Regular cardiac myocyte (primary cell): ENCODE measurements around the gene IL10. TPM values are rescaled to one million over a fixed set of nuclear protein-coding genes. Genes with fewer than 3 reads are reported as not detected.

Experiments used
- total RNA-seq: library from RNA; depleted of rRNA; stranded (reverse); fragments of >200 nt; gene quantifications from 2 replicates; pipeline ENCODE4 v1.2.3, GENCODE V29; 2014

IL10 gene
- total RNA-seq: not detected in 2 replicates

DNA sequence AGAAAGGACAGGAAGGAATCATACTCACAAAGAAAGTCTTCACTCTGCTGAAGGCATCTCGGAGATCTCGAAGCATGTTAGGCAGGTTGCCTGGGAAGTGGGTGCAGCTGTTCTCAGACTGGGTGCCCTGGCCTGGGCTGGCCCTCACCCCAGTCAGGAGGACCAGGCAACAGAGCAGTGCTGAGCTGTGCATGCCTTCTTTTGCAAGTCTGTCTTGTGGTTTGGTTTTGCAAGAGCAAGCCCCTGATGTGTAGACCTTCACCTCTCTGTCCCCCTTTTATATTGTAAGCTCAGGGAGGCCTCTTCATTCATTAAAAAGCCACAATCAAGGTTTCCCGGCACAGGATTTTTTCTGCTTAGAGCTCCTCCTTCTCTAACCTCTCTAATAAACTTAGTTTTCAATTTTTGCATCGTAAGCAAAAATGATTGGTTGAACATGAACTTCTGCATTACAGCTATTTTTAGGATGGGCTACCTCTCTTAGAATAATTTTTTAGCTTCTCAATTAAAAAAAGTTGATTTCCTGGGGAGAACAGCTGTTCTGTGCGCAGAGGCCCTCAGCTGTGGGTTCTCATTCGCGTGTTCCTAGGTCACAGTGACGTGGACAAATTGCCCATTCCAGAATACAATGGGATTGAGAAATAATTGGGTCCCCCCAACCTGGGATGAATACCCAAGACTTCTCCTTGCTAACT lies at the start of gene IL10:
Gene IL10, minus strand, starts transcription at position 252 of the 695 bp plus-strand sequence. Its CDS starts 59 bp downstream, at position 193.

DNA sequence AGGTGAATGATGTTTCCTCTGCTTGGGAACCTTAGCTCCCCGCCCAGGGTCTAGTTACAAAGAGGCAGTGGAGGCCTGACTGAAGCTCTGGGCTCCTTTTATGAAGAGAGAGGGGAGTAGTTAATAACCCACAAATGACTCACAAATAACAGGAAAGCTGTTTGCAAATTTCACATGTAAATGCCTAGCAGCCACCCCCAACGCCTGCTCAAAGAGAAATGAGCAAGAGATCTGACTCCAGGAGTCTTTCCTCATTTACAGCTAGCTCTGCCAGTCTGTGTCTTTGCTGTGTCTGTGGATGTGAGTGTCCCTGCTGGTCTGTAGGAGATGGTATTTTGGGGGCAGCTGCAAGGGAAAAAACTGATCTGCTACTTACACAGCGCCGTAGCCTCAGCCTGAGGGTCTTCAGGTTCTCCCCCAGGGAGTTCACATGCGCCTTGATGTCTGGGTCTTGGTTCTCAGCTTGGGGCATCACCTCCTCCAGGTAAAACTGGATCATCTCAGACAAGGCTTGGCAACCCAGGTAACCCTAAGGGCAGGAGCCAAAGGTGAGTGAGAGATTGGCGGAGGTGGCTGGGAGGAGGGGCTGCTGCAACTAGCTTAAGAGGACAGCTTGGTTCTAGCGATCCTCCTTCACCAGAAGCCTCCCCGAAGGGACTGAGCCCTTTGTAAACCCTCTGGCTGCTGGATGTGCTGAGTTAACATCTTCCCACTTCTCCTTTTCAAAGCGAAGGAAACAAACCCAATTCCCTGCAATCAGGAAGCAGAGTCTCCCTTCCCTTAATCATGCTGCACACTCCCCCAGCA lies 1.6 kb downstream of the IL10 start, which contains the start of gene IL19:
Gene IL19, plus strand, starts transcription at position 243 of the 807 bp plus-strand sequence. CDS start 65,890 bp downstream, outside the sequence.

Other genes starting within 250 kb of the IL10 start
- gene EIF2D, start 160.0 kb downstream of the IL10 start, total RNA-seq: 47.2 and 57.2 TPM in 2 replicates
- 24.7 and 29.9 TPM in 2 replicates for gene DYRK3, start 137.0 kb downstream of the IL10 start, total RNA-seq
- gene MAPKAPK2, start 87.6 kb downstream of the IL10 start, total RNA-seq: 33.8 and 34.9 TPM in 2 replicates
- 0.28 TPM in 1 of 2 replicates, not detected in the other for gene IL19, start 1.7 kb downstream of the IL10 start, total RNA-seq
- gene IL20, start 93.1 kb upstream of the IL10 start, total RNA-seq: not detected in 2 replicates
- gene IL24, start 124.9 kb upstream of the IL10 start, total RNA-seq: 1.7 and 3.7 TPM in 2 replicates
- not detected in 2 replicates for gene FCMR, start 149.4 kb upstream of the IL10 start, total RNA-seq
- under 0.01 TPM in 2 replicates for gene PIGR, start 174.0 kb upstream of the IL10 start, total RNA-seq
- gene FCAMR, start 198.0 kb upstream of the IL10 start, total RNA-seq: under 0.01 TPM in 1 of 2 replicates, not detected in the other